ENCODE measurements around the gene POTEC.
"Not testable (repeated sequence)": the region's sequence is repeated elsewhere in the genome, so short reads cannot be mapped to it uniquely, and the experiment has no call there.

The POTEC gene

GRCh38 chr18:14543446-14543964 is at the start of gene POTEC:
TSS of gene POTEC (minus strand) at chr18:14543600. CDS start at chr18:14543146, 454 bp downstream.
- DNase-seq (ENCODE audit: low spot score), result not testable (repeated sequence)

- DNase-seq (ENCODE audit: low spot score), result no peak
Measured at GRCh38 chr18:14577971-14578370, 34.6 kb upstream of the POTEC start.

- DNase-seq (ENCODE audit: low spot score), result not testable (repeated sequence)
Measured at GRCh38 chr18:14559502-14559901, 16.1 kb upstream of the POTEC start.

- DNase-seq (ENCODE audit: low spot score), result not testable (repeated sequence)
Measured at GRCh38 chr18:14531659-14532058, 11.7 kb downstream of the POTEC start.

GRCh38 chr18:14510707-14511106 is 32.7 kb downstream of the POTEC start:
- DNase-seq (ENCODE audit: low spot score), result not testable (repeated sequence)

- not testable (repeated sequence) for DNase-seq (ENCODE audit: low spot score)
Measured at GRCh38 chr18:14503691-14504090, 39.7 kb downstream of the POTEC start.

GRCh38 chr18:14501894-14502293 is 41.5 kb downstream of the POTEC start:
- DNase-seq (ENCODE audit: low spot score), result not testable (repeated sequence)

GRCh38 chr18:14489256-14490014 is 54.0 kb downstream of the POTEC start:
- DNase-seq (ENCODE audit: low spot score), result not testable (repeated sequence)

- DNase-seq (ENCODE audit: low spot score), result not testable (repeated sequence)
Measured at GRCh38 chr18:14488789-14489188, 54.6 kb downstream of the POTEC start.

- DNase-seq (ENCODE audit: low spot score), result not testable (repeated sequence)
Measured at GRCh38 chr18:14486926-14487580, 56.3 kb downstream of the POTEC start.

- not testable (repeated sequence) for DNase-seq (ENCODE audit: low spot score)
Measured at GRCh38 chr18:14479076-14479475, 64.3 kb downstream of the POTEC start.

GRCh38 chr18:14475520-14475919 is 67.9 kb downstream of the POTEC start:
- DNase-seq (ENCODE audit: low spot score), result not testable (repeated sequence)

GRCh38 chr18:14474752-14475151 is 68.6 kb downstream of the POTEC start:
- DNase-seq (ENCODE audit: low spot score), result not testable (repeated sequence)

- DNase-seq (ENCODE audit: low spot score), result not testable (repeated sequence)
Measured at GRCh38 chr18:14474007-14474720, 69.2 kb downstream of the POTEC start.

- DNase-seq (ENCODE audit: low spot score), result not testable (repeated sequence)
Measured at GRCh38 chr18:14473250-14474006, 70.0 kb downstream of the POTEC start.

GRCh38 chr18:14471286-14471685 is 72.1 kb downstream of the POTEC start:
- DNase-seq (ENCODE audit: low spot score), result not testable (repeated sequence)

GRCh38 chr18:14470446-14470845 is 73.0 kb downstream of the POTEC start:
- DNase-seq (ENCODE audit: low spot score), result not testable (repeated sequence)

GRCh38 chr18:14470046-14470445 is 73.4 kb downstream of the POTEC start:
- not testable (repeated sequence) for DNase-seq (ENCODE audit: low spot score)

GRCh38 chr18:14465989-14466388 is 77.4 kb downstream of the POTEC start:
- not testable (repeated sequence) for DNase-seq (ENCODE audit: low spot score)
